HG02852 (cell line): ENCODE data around the gene ACTL10.
A peak's percentile ranks its signal among the peaks of the same experiment; 100 is the strongest.

ENCODE experiments used
- ATAC-seq: cut with Tn5 transposase; IDR thresholded peaks from one replicate; pipeline ENCODE4 v1.9.1; 2021; ENCODE audit warnings: mild to moderate bottlenecking, moderate library complexity; ENCODE audit not compliant: unreplicated experiment

ACTL10 gene

DNA sequence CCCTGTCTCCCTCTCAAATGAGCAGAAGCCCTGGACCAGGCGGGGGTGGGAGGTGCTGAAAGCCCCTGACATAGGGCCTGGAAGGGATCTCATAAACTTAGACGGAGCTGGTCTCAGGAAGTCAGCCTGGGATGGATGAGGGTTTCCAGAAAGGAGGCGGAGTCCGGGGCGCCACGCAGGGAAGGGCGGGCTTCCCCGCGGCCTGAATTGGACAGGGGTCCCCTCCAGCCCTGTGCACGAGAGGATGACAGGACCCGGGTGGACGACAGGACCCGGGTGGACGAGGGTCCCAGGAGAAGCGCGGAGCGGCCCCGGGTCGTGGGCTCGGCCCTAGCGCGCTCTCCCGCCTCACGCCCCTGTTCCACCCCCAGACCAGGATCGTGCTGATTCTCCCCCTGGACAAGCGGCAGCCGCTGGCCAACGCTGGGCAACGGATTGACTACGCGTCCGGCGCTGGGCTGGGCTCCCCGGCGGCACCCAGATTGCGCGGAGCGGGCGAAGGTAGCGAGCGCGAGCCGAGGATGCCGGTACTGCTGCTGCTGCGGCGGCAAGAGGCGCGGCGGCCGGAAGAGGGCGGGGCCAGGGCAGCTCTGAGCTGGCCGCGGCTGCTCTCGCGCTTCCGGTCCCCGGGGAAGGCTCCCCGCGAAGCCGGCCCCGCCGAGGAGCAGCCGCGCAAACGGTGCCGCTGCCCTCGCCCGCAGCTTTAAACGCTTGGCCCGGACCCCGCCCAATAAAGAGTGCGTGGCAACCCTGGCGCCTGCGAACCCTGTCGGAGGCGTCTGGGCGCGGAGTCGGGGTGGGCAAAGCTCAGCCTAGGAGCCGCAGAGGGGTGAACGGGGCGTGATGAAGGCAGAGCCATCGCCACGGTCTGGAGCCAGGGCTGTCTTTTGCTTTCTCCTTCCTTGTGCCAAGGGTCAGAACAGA, 3.3 kb upstream of the ACTL10 start:
- peak; percentile 43 for ATAC-seq

DNA sequence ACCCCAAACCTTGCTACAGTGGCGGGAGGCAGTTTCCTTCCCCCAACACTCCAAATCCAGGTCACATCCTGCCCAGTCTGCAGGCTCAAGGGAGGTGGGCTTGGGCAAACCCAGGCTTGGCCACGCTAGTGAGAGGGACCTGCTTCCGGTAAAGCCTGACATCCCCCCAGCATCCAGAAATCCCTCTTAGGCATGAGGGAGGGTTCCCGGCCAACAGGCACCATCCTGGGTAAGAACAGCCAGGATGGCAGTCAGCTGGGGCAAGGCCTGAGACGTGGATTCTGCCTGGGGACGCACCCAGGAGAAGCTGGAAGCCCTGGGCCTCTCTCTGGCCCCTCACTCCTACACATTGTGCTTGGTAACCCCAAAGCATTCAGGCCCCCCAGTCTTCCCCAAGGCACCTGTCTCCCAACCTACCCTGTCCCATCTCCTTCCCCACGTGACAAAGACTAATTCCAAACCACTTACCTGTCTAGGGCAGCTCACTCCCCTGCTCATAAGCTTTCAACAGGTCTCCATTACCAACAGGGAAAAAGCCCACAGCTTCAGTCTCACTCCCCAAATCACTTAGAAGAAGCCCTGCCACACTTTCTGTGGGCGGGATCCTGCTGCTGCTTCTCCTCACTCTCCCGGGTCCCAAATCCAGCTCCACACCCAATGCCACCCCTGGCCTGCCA, 2.5 kb upstream of the ACTL10 start:
- no peak for ATAC-seq

DNA sequence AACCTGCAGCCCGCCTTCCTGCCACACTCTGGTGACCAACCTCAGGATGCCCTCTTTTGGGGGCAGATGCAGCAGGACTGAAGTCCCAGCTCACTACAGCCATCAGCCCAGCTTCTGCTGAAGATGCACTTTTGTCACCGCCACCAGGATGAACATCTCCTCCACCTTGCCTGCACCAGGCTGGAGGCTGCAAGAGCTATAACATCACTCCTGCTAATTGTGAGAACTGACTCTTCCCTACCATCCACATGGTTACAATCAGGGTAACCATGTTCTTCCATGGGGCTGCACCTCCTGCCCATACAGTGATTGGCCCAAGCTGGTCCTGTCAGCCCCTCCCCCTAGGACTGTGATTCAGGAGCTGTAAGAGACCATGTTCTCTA, 2.0 kb upstream of the ACTL10 start:
- no peak for ATAC-seq

DNA sequence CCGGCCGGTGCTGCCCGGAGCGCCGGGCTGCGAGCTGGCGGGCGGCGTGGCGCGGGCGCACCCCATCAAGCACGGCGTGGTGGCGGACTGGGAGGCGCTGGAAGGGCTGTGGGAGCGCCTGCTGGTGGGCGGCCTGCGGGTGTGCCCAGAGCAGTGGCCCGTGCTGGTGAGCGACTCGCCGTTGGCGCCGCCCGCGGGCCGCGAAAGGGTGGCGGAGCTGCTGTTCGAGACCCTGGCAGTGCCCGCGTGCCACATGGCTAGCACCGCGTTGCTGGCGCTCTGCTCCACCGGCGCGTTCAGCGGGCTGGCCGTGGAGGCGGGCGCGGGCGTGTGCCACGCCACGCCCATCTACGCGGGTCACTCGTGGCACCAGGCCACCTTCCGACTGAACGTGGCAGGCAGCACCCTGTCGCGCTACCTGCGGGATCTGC, 517 bp downstream of the ACTL10 start:
- peak; percentile 18 for ATAC-seq

GRCh38 chr20:33667676-33668465, 1.1 kb downstream of the ACTL10 start:
- peak; percentile 35 for ATAC-seq

DNA sequence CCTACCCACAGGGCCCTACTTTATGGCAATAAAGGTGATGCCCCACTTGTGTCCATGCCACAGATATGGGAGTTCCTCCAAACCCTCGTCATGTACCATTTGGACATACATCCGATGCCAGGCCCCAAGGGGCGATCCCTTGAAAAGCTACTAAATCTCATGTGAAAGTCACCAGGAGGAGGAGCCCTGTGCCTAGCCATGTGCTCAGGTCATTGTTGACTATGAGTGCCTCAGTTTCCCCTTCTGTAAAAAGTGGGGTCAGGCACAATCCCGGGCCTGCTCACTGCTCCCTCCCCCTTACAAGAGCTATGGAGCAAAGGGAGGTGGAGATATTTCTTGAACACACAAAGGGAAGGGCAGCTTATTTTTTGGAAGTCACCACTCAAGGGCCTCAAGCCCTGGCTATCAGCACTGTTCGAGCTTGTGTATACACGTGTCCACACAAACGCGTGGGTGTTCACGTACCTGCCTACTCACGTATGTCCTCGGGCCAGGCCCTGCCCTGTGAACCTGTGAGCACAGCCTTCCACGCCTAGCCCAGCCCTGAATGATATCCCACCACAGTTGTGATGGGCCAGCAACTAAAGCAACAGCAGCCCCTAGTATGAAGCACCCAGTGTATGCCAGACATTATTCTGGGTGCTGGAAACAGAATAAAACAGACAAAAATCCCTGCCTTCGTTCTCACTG, 1.9 kb downstream of the ACTL10 start:
- ATAC-seq = no peak

GRCh38 chr20:33669224-33669623, 2.5 kb downstream of the ACTL10 start:
- no peak for ATAC-seq

GRCh38 chr20:33669873-33670640, 3.3 kb downstream of the ACTL10 start:
- ATAC-seq = no peak

DNA sequence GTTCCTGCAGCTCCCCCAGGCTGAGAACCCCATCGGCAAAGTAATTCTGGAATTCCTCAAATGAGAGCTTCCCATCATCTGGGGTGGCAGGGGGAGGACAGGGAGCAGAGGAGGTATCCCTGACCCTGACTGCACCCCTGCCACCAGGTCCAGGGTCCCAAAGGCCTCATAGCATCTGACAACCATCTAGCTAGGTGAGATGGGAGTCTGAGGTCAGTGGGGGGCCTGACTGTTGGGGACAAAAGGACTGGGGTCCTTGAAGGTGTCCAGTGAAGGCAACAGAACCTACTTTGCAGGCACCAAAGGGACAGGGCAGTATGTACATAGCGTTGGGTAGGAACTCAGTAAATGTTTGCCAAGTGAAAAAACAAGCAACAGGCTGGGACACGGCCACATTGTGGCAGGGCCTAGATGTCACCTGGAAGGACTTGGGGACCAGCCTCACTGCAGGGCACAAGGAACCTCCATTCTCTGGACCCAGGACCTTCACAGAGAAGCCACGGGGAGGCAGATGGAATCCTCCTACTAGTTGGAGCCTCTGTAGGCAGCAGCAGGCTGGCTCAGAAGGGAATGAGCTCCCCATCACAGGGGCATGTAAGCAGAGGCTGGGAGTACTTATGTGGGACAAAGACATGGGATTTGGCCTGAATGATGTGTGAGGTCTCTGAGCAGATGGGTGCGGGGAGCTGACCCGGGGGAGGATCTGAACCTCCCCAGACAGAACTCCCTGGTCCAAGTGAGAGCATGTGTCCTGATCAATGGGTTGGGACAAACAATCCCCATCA, 4.2 kb downstream of the ACTL10 start:
- no peak for ATAC-seq

GRCh38 chr20:33671573-33672288, 5.0 kb downstream of the ACTL10 start:
- ATAC-seq = no peak

DNA sequence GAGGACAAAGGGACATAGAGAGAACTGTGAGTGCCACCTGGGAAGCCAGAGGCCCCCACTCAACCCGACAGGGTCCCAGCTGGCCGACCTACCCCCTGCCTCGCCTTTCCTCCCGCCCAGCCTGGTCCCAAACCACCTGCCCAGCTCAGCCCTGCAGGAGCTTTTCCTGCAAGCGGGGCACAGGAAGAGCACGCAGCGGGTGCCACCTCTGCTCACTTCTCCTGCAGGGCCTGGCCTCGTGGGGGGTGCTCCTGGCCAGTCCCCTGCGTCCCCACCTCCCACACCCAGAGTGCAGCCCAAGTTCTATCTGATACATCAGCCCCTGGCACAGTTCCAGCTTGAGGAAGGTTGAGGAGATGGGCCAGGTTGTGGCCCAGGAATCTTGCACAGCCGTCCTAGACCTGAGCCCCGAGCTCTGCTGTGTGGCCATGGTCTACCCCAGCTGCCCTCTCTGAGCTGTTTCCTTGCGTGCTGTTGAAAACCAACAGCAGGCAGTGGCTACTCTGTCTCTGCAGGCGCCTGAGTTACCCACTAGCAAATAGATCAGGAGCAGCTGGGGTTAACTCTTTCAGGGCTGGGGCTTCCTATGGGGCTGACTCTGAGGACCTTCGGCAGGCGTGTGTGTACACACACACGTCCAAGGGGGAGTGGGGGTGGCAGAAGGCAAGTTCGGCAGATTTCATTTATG, 5.8 kb downstream of the ACTL10 start:
- ATAC-seq = no peak

GRCh38 chr20:33673114-33673409, 6.3 kb downstream of the ACTL10 start:
- ATAC-seq = no peak

GRCh38 chr20:33673410-33674293, 6.9 kb downstream of the ACTL10 start:
- no peak for ATAC-seq

GRCh38 chr20:33674294-33675135, 7.8 kb downstream of the ACTL10 start, which contains the start of gene NECAB3:
NECAB3 (minus strand) TSS chr20:33674428; CDS start chr20:33674352, 76 bp downstream.
- ATAC-seq = peak; percentile 73

DNA sequence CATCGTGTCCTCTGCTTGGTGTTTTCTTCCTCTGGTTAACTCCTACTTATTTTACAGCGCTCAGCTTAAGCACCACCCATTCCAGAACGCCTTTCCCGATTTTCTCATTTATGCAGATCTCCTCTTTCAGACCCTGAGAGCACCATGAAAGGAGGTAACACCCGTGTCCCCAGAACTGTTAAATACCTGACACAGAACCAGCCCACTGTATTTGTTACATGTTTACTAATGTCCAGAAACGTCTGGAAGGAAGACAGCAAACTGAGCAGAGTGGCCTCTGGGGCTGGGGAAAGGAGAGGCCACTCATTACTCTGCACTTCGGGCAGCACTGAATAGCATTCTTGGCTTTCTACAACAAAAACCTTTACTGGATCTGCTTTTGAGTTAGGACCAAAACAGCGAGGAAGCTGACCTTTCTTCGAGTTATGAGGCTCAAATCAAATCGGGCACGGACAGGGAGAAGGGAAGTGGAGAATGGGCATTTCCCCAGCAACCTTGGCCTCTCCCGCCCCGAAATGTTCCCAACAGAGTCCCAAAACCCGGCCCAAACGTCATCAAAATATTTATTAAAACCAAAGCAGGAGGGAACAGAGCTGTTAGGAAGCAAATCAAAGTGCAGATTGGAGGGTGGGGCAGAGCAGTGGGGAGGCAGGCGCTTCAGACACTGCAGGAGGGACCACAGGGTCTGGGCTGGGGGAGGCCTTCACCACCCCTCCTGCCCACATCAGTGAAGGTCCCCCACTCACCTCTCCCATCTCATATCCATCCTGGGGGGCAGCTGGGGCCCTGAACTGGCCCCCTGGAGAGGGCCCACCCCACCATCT, 8.6 kb downstream of the ACTL10 start:
- no peak for ATAC-seq
